ENCODE data around the gene TOP3A. TPM values are rescaled to one million over a fixed set of nuclear protein-coding genes. Genes with fewer than 3 reads are reported as not detected.
"Not testable (repeated sequence)": the region's sequence is repeated elsewhere in the genome, so short reads cannot be mapped to it uniquely, and the experiment has no call there.

Gene TOP3A
- total RNA-seq, 1 donor from 2014 or later: 47.0 TPM

- DNase-seq: no peak
Observed at GRCh38 chr17:18324140-18325050, 9.6 kb upstream of the TOP3A start.

- no peak for DNase-seq
Observed at GRCh38 chr17:18323507-18324139, 8.8 kb upstream of the TOP3A start.

- DNase-seq: peak; percentile 27
Observed at GRCh38 chr17:18323007-18323406, 8.2 kb upstream of the TOP3A start.

- no peak for DNase-seq
Observed at GRCh38 chr17:18322522-18322921, 7.7 kb upstream of the TOP3A start.

GRCh38 chr17:18321309-18321708 is 6.5 kb upstream of the TOP3A start:
- peak; percentile 46 for DNase-seq

GRCh38 chr17:18320301-18320700 is 5.5 kb upstream of the TOP3A start:
- DNase-seq: no peak

- peak; percentile 68 for DNase-seq
Observed at GRCh38 chr17:18319604-18320256, 4.9 kb upstream of the TOP3A start.

- DNase-seq: no peak
Observed at GRCh38 chr17:18318771-18319450, 4.1 kb upstream of the TOP3A start.

GRCh38 chr17:18318117-18318516 is 3.3 kb upstream of the TOP3A start:
- DNase-seq: no peak

- no peak for DNase-seq
Observed at GRCh38 chr17:18315961-18316360, 1.2 kb upstream of the TOP3A start.

GRCh38 chr17:18315562-18315922 is 748 bp upstream of the TOP3A start:
- peak; percentile 41 for DNase-seq

GRCh38 chr17:18314059-18314730 is 599 bp downstream of the TOP3A start:
- peak; percentile 45 for DNase-seq

GRCh38 chr17:18309202-18309601 is 5.6 kb downstream of the TOP3A start:
- DNase-seq: no peak

GRCh38 chr17:18303206-18303605 is 11.6 kb downstream of the TOP3A start:
- DNase-seq: not testable (repeated sequence)

GRCh38 chr17:18300725-18301480 is 13.9 kb downstream of the TOP3A start:
- DNase-seq: peak; percentile 55

- not testable (repeated sequence) for DNase-seq
Observed at GRCh38 chr17:18298061-18298460, 16.7 kb downstream of the TOP3A start.

GRCh38 chr17:18291718-18292540 is 22.9 kb downstream of the TOP3A start:
- no peak for DNase-seq

- DNase-seq: no peak
Observed at GRCh38 chr17:18285296-18285695, 29.5 kb downstream of the TOP3A start.

GRCh38 chr17:18281788-18282187 is 33.0 kb downstream of the TOP3A start:
- no peak for DNase-seq

GRCh38 chr17:18280766-18281371 is 33.9 kb downstream of the TOP3A start:
- no peak for DNase-seq
